ENCODE measurements around the gene ZDHHC4. TPM values are rescaled to one million over a fixed set of nuclear protein-coding genes. Genes with fewer than 3 reads are reported as not detected.
A peak's percentile ranks its signal among the peaks of the same experiment; 100 is the strongest.

ZDHHC4 gene
- 79.8 TPM for polyA plus RNA-seq (ENCODE audit: insufficient read length)
- long read RNA-seq, donor 1, transcript ZDHHC4-208 (2 exons, 718 nt) = major isoform, 10 of 39 reads
- long read RNA-seq, donor 1, transcript ZDHHC4-205 (8 exons, 1,552 nt) = minor isoform, 5 of 39 reads
- long read RNA-seq, donor 1, partial matches to known transcripts = 16 of 39 reads
- long read RNA-seq, donor 1, other reads (novel, unspliced or antisense) = 0 of 39 reads
- long read RNA-seq, donor 2, transcript ZDHHC4-205 (8 exons, 1,552 nt) = major isoform, 11 of 37 reads
- long read RNA-seq, donor 2, transcript ZDHHC4-201 (8 exons, 1,259 nt) = minor isoform, 7 of 37 reads
- long read RNA-seq, donor 2, transcript ZDHHC4-203 (9 exons, 1,461 nt) = minor isoform, 6 of 37 reads
- long read RNA-seq, donor 2, transcript ZDHHC4-208 (2 exons, 718 nt) = minor isoform, 7 of 37 reads
- long read RNA-seq, donor 2, partial matches to known transcripts = 5 of 37 reads
- long read RNA-seq, donor 2, other reads (novel, unspliced or antisense) = 0 of 37 reads
- long read RNA-seq, donor 3, transcript ZDHHC4-208 (2 exons, 718 nt) = minor isoform, 7 of 32 reads
- long read RNA-seq, donor 3, transcript ZDHHC4-201 (8 exons, 1,259 nt) = major isoform, 8 of 32 reads
- long read RNA-seq, donor 3, partial matches to known transcripts = 13 of 32 reads
- long read RNA-seq, donor 3, other reads (novel, unspliced or antisense) = 0 of 32 reads
- long read RNA-seq, donor 4, partial matches to known transcripts = 16 of 19 reads
- long read RNA-seq, donor 4, other reads (novel, unspliced or antisense) = 0 of 19 reads
- long read RNA-seq, donor 5, transcript ZDHHC4-203 (9 exons, 1,461 nt) = minor isoform, 6 of 124 reads
- long read RNA-seq, donor 5, transcript ZDHHC4-208 (2 exons, 718 nt) = minor isoform, 12 of 124 reads
- long read RNA-seq, donor 5, transcript ZDHHC4-201 (8 exons, 1,259 nt) = major isoform, 20 of 124 reads
- long read RNA-seq, donor 5, transcript ZDHHC4-205 (8 exons, 1,552 nt) = minor isoform, 9 of 124 reads
- long read RNA-seq, donor 5, partial matches to known transcripts = 72 of 124 reads
- long read RNA-seq, donor 5, other reads (novel, unspliced or antisense) = 0 of 124 reads
- long read RNA-seq, donor 6, transcript ZDHHC4-205 (8 exons, 1,552 nt) = minor isoform, 8 of 48 reads
- long read RNA-seq, donor 6, transcript ZDHHC4-201 (8 exons, 1,259 nt) = major isoform, 14 of 48 reads
- long read RNA-seq, donor 6, transcript ZDHHC4-208 (2 exons, 718 nt) = minor isoform, 7 of 48 reads
- long read RNA-seq, donor 6, partial matches to known transcripts = 14 of 48 reads
- long read RNA-seq, donor 6, other reads (novel, unspliced or antisense) = 0 of 48 reads
- long read RNA-seq, donor 7, transcript ZDHHC4-208 (2 exons, 718 nt) = minor isoform, 5 of 131 reads
- long read RNA-seq, donor 7, transcript ZDHHC4-201 (8 exons, 1,259 nt) = major isoform, 14 of 131 reads
- long read RNA-seq, donor 7, transcript ZDHHC4-205 (8 exons, 1,552 nt) = minor isoform, 12 of 131 reads
- long read RNA-seq, donor 7, transcript ZDHHC4-203 (9 exons, 1,461 nt) = minor isoform, 13 of 131 reads
- long read RNA-seq, donor 7, partial matches to known transcripts = 84 of 131 reads
- long read RNA-seq, donor 7, other reads (novel, unspliced or antisense) = 0 of 131 reads
- long read RNA-seq, donor 8, transcript ZDHHC4-208 (2 exons, 718 nt) = major isoform, 6 of 21 reads
- long read RNA-seq, donor 8, partial matches to known transcripts = 6 of 21 reads
- long read RNA-seq, donor 8, other reads (novel, unspliced or antisense) = 0 of 21 reads

GRCh38 chr7:6577369-6578113, at the start of gene ZDHHC4:
TSS of gene ZDHHC4 (plus strand) at chr7:6577454. CDS start at chr7:6580562, 3,108 bp downstream.
- DNase-seq = peak; percentile 88

DNA sequence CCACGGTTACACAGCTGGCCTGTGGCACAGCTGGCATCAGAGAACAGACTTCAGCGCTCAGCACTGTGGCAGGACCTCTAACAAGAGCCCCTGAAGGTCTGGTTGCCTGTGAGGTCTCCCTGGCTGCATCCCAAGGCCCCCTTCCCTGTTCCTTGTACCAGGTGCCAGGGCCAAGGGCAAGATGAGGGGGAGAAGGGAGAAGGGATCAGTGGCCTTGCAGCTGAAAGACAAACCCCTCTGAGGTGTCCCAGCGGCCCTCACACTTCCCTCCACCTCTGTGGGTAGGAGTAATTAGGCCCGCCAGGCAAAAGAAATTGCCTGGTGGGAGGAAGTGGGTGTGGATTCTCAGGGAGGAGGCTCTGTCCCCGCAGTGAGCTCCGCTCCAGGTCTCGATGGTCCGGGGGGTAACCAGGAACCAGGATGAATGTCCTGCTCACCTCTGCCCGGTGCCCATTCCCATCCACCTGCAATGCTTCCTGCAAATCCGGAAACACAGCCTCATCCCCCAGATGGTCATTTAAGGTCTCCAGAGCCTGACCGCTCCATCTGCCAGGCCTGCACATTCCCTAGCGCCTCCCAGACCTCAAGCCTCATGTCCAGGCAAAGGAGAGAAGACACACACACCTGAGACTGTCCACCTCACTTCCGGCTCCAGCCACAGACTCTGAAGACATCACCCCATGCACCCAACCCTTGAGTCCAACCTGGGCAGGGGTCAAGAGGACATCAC, 48.7 kb upstream of the ZDHHC4 start:
- DNase-seq = no peak

DNA sequence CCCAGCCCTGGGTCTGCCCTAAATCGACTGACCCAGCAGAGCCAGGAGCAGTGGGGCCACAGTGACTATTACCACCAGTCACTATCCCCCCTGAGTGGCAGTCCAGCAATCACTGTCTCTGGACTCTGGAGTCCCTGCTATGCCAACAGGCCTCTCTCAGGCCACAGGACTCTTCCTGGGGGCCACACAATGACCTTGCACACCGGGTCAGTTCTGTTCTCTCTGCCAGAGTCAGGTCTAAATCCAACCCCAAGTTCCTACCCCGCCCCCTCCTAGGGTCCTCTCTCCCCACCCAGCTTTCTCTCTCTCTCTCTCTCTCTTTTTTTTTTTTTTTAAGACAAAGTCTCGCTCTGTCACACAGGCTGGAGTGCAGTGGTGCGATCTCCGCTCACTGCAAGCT, 47.6 kb upstream of the ZDHHC4 start:
- no peak for DNase-seq

GRCh38 chr7:6530626-6531491, 46.4 kb upstream of the ZDHHC4 start:
- DNase-seq = peak; percentile 26

DNA sequence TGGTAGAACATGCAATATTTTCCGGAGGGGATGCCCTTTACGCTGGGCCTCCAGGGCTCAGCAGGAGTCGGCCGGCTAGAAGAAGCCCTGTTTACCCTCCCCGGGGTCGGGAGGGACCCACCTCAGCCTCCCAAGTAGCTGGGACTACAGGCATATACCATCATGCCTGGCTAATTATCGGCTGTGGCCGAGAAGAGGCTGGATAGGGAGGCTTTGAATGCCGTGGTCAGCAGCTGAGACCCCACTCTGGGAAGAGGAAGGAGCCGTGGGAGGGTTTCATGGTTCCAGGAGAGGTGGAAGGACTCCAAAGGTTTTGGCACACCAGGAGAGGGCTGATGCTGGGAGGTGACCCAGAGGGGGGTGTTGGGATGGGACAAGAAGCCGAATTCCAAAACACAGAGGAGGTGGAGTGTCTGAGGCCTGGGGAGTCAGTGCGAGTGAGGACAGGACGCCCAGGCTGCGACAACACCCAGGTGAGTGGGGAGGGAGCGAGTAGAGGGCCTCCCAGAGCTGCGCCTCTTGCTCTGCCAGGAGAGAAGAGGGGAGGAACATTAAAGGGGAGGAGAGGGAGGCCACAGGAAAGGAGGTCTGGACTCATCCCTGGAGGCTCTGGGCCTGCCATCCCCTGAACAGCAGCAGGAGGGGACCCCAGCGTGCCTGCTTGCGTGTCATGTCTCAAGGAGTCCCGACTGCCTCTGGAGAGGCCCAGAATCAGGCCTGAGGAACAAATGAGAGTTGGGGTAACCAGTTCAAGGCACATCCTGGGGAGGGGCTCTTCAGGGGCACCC, 45.6 kb upstream of the ZDHHC4 start:
- no peak for DNase-seq

DNA sequence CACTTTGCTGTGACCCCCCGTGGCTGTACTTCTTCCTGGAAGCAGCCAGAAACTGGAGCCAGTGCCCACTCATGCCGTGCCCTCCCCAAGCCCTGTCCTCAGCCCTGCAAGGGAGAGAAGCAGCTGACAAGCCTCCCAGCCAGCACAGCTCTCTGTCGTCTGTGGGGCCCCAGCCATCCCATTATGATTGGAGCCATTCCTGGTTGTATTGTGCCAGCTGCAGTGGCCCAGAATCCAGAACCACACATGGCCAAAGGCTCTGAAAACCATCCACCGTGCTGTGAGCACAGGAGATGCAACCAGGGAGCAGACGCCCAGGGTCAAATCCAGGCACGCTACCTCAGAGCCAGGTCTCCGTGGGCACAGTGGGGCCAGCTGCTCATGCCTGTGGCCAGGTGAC, 44.7 kb upstream of the ZDHHC4 start:
- DNase-seq = no peak

GRCh38 chr7:6533893-6534495, 43.3 kb upstream of the ZDHHC4 start:
- DNase-seq = no peak

- DNase-seq = no peak
Measured at GRCh38 chr7:6536262-6537260, 40.7 kb upstream of the ZDHHC4 start.

DNA sequence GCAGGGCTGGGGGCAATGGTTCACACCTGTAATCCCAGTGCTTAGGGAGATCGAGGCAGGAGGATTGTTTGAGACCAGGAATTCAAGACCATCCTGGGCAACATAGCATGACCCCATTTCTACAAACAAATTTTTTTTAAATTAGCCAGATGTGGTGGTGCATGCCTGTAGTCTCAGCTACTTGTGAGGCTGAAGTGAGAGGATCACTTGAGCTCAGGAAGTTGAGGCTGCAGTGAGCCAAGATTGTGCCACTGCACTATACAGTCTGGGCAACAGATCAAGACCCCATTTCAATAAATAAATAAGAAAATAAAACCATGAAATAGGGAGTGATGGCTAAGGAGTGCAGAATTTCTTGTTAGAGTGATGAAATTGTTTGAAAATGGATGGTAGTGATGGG, 34.9 kb upstream of the ZDHHC4 start:
- DNase-seq = no peak

DNA sequence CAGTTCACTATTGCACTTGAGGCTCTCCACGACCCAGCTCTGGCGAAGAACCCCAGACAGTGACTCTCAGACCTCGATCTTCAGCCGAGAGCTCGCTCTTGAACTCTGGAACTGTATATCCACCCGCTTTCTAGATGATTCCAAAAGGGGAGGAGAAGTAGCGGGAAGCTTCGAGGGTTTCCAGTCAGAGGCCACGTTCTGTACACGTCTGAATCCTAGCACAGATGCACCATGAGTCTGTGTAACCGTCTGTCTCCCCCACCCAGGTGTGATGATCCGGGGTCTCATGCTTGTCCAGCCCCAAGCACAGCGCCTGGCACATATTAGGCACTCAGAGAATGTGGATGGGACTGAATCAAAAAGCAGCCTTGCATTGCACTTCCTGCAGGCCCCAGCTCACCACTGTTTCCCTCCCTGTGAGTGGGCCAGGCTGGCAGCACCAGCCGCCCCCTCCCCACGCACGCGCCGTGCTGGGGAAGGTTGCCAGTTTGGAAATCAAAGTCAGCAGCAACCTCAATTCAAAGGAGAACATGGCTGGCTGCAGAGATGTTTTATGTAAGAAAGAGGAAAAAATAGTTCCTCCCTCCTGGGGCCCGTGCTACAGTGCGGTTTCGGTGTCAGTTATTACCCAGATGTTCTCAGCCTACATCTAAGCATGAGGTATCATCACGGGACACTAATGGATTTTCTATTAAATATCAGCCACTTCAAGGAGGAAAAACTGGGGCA, 31.7 kb upstream of the ZDHHC4 start:
- DNase-seq = no peak

GRCh38 chr7:6546498-6547251, 30.6 kb upstream of the ZDHHC4 start:
- no peak for DNase-seq

DNA sequence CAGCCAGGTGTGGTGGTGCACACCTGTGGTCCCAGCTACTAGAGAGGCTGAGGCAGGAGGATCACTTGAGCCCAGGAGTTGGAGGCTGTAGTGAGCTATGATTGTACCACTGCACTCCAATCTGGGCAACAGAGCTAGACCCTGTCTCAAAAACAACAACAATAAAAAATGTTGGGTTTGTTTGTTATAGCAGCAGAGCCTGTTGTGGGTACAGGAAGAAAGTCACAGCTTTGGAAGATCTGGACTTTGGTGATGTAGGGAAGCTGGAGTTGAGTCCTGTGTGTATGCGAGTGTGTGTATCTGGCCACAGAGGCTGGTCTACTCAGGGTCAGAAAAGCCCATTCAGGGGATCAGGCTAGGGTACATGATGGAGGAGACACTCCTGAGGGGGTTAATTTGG, 29.9 kb upstream of the ZDHHC4 start:
- DNase-seq = no peak

- no peak for DNase-seq
Measured at GRCh38 chr7:6551016-6551511, 26.2 kb upstream of the ZDHHC4 start, which contains the start of gene GRID2IP. TSS of gene GRID2IP (minus strand) at chr7:6551461. CDS start at chr7:6551436, 25 bp downstream.

DNA sequence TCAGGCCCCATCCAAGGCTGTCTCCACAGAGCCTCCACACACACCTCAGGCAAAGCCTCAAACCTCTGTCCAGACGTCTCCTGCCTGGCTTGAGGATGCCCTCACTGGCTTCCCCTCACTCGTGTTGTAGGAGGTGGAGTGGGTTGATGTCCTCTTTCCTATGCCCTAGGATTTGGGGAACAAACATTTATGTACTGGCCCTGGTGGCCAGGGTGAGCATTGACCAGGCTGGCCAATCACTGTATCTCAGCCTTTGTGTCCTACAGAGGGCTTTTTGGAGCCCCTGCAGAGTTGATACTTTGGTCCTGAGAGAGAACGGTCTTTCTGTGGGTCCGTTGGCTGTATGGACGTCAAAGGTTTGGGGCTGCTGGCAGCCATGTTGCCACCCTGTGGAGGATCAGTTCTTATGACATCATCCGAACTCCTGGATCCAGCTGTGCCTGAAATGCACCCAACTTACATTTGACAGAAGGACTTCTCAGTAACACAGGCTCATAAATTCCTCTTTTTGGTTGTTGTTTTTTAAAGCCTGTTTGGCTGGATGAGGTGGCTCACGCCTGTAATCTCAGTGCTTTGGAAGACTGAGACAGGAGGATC, 23.7 kb upstream of the ZDHHC4 start:
- DNase-seq = no peak
